GM18861 (cell line): ENCODE data around the gene INPP5A.
"Not testable (repeated sequence)": the region's sequence is repeated elsewhere in the genome, so short reads cannot be mapped to it uniquely, and the experiment has no call there.

ENCODE experiments used
- ATAC-seq: cut with Tn5 transposase; IDR thresholded peaks from one replicate; pipeline ENCODE4 v1.9.1; 2021; ENCODE audit not compliant: unreplicated experiment

INPP5A gene

GRCh38 chr10:132668048-132668394, 130.4 kb downstream of the INPP5A start:
- no peak for ATAC-seq

GRCh38 chr10:132669208-132669861, 131.7 kb downstream of the INPP5A start:
- no peak for ATAC-seq

DNA sequence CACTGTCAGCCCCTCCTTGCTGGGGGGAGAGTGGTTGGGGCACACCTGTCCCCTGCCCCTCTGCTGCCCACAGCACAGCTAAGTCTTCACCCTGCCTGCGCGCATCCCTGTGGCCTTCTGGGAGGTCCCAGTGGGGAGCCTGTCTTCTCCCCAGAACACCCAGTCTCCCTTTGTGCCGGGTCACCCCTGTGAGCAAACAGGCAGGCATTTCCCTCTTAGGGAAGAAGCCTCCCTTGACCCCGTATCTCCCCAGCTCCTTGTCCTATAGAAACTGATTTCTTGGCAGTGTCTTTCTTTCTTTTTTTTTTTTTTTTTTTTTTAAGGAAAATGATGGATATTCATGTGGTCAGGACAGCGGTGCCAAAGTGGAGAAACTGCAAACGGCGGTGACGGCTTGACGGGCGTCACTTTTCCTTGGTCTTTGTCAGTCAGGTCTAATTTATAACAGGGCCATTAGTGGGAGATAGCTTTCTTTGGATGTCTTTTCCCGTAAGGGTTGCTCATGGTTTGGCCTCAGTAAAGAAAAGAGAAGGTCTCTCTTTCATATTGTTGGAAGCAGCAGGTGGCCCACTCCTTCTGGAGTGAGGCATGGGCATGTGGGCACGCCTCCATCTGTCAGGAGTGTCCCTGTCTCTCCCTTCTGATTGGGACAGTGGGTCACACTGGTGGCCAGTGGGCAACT, 133.1 kb downstream of the INPP5A start:
- ATAC-seq: no peak

DNA sequence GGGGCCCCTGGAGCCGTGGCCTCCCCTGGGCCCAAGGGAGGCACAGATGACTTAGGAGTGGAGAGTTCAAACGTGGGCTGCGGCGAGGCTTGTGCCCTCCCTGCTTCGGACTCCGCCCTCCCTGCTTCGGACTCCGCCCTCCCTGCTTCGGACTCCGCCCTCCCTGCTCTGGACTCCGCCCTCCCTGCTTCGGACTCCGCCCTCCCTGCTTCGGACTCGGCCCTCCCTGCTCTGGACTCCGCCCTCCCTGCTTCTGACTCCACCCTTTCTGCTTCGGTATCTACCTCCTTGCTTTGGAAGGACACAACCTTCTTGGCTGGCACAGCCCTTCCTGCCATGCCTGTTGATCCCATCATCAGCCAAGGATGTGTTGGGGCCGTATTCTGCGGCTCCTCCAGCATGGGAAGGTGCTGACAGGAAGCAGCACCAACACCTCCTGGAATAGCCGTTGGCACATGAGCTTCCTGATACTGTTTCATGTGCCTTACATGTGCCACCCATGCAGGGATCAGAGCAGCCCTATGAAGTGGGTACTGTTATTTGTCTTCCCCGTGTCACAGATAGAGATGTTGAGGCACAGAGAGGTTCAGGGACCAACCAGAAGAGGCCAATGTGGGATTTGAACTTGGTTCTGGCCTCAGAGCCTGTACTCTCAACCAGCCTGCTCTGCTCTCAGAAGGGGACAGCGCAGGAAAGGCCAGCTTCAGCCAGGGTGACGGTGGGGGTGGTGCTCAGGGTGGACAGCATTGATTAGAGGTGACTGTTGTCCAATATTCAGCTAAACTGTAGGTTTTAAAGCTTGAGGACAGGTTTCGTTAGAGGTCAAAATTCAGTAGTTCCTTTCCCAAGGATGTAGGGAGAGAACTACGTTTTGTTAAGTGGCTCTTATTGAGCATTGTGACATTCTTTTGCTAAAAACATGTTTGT, 133.9 kb downstream of the INPP5A start:
- no peak for ATAC-seq

DNA sequence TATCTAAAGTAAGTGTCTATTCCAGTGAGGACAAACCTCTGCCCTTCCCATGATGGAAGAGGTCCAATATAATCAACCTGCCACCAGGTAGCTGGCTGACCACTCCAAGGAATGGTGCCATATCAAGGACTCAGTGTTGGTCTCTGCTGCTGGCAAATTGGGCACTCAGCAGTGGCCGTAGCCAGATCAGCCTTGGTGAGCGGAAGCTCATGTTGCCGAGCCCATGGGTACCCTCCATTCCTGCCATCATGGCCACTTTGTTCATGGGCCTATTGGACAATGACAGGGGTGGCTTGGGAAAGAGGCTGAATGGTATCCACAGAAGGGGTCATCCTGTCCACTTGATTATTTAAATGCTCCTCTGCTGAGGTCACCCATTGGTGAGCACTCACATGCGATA, 136.2 kb downstream of the INPP5A start:
- not testable (repeated sequence) for ATAC-seq

DNA sequence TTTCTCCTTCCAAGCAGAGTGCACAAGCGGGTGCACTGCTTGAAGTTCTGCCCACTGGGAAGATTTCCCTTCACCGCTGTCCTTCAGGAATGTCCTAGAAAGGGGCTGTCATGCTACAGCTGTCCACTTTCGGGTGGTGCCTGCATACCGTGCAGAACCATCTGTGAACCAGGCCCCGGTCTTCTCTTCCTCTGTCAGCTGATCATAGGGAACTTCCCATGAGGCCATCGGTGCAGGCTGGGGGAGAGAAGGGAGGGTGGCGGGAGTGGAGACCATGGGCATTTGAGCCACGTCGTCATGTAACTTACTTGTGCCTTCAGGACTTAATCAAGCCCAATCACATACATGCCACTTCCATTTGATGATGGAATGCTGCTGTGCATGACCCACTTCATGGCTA, 136.7 kb downstream of the INPP5A start:
- ATAC-seq: no peak

- no peak for ATAC-seq
These were observed 137.6 kb downstream of the INPP5A start for GRCh38 chr10:132675031-132675740.

GRCh38 chr10:132676193-132676891, 138.8 kb downstream of the INPP5A start:
- no peak for ATAC-seq

DNA sequence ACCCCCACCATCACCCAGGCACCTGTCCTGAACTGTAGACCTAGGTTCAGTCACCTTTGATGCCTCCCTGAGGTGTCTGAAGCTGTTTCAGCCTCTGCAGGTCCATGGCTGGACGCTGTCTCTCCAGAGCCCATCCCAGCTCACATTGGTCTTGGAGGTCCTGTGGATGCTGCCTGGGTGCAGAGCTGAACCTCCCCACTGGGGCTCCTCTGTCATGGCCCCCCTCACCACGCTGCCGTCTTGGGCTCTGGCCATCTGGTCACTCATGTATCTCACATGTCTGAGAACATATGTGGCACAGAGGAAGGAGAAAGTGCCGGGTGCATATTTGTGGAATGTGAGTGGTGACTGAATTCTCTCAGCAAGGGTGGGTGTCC, 139.5 kb downstream of the INPP5A start:
- ATAC-seq: no peak

GRCh38 chr10:132677473-132678227, 140.1 kb downstream of the INPP5A start:
- no peak for ATAC-seq

DNA sequence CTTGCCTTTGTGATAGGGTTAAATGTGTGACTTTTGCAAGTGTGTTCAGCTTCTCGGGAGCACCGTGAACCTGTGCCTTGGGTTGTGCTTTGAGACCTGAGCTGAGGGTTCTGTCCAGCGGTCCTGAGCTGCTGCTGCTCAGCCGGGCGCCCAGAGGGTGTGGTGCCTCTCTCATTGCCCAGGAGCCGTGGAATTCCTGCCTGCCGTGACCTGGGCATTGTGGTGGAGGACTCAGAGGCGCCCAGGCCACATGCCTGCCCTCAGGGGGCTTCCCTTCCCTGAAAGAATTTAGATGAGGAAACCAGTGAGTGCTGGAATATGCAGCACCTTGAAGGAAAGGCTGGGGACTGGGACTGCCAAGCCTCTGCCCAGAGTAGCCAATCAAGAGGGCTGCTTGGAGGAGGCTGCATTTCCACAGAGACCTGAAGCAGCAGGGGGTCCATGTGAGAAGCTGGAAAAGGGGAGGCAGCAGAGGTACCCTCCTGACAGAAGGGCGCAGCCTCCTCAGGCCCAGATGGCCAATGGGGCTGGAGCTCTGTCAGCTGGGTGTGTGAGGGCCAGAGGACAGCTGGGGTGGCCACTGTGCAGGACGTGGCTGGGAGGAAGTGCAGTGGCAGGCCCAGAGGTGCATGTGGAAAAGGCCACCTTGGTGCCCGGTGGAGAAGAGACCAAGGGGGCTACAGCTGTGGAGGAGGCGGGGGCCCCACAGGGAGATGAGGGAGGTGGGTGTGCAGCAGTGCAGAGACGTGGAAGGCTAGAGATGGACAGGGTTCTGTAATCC, 141.0 kb downstream of the INPP5A start:
- no peak for ATAC-seq

GRCh38 chr10:132679217-132679595, 141.6 kb downstream of the INPP5A start:
- no peak for ATAC-seq

GRCh38 chr10:132679640-132680039, 142.1 kb downstream of the INPP5A start:
- ATAC-seq: no peak

GRCh38 chr10:132680741-132681140, 143.2 kb downstream of the INPP5A start:
- ATAC-seq: not testable (repeated sequence)

DNA sequence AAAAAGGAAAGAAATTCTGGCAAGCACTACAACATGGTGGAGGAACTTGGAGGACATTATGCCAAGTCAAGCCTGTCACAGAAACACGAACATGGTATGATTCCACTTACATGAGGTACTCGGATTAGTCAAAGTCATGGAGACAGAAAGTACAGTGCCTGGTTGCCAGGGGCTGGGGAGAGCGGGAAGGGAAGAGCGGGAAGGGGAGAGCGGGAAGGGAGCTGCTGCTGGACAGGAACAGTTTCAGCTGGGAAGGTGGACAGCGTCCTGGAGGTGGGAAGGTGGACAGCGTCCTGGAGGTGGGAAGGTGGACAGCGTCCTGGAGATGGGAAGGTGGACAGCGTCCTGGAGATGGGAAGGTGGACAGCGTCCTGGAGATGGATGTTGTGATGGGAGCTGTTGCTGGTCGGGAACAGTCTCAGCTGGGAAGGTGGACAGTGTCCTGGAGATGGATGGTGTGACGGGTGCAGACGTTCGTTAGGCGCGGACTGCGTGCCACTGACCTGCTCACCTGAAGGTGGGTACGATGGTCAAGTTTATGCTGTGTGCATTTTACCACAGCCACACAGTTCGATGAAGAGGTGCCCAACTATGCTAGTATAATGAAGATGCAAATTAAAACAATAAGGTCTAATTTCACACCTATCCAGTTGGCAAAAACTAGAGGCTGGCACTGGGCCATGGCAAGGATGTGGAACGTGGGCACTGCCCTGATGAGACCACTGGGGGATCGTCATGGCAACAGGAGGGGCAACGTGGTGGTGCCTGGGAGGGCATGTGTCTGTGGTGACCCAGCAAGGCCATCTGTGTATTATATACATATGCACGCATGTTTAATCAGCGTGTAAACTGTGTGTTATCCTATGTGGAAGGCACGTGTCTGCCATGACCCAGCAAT, 144.5 kb downstream of the INPP5A start:
- no peak for ATAC-seq

GRCh38 chr10:132684164-132684891, 146.7 kb downstream of the INPP5A start:
- peak; percentile 89 for ATAC-seq

- no peak for ATAC-seq
These were observed 147.7 kb downstream of the INPP5A start for GRCh38 chr10:132685101-132685891.
